Thoracic aorta (tissue), 2 donors: Measurements from ENCODE around the gene DUXB. TPM values are rescaled to one million over a fixed set of nuclear protein-coding genes. Genes with fewer than 3 reads are reported as not detected.

Source experiments
- ATAC-seq: fragments of 150-250 bp; one replicate; pipeline ENCODE4 v1.8.0; 2017; ENCODE audit warnings: low read depth; ENCODE audit not compliant: insufficient number of reproducible peaks, low FRiP score
- DNase-seq: peaks from one replicate; pipeline ENCODE4 v3.0.0-alpha.2; 2020; ENCODE audit warnings: low spot score
- H3K27ac ChIP-seq, 2 donors: fragments of 200-600 bp; sonication (generic); 1 replicate in 1 of 2; 2 replicates in 1 of 2; pipeline ENCODE4 v1.5.1; 2016; ENCODE audit warnings: mild to moderate bottlenecking in 2 of 2, moderate library complexity in 2 of 2
- H3K27me3 ChIP-seq: fragments of 200-600 bp; sonication (generic); replicated peaks from 2 replicates; pipeline ENCODE4 v1.6.0; 2016; ENCODE audit warnings: mild to moderate bottlenecking; ENCODE audit not compliant: insufficient read depth
- H3K36me3 ChIP-seq: fragments of 200-600 bp; sonication (generic); one replicate; pipeline ENCODE4 v1.5.1; 2016
- H3K4me1 ChIP-seq, 2 donors: fragments of 200-600 bp; sonication (generic); 1 replicate in 1 of 2; 2 replicates in 1 of 2; pipeline versions ENCODE4 v1.5.1 to v1.6.0; 2016; ENCODE audit warnings: low read depth in 2 of 2, mild to moderate bottlenecking in 1 of 2; ENCODE audit not compliant: control insufficient read depth in 1 of 2
- H3K4me3 ChIP-seq: fragments of 200-600 bp; sonication (generic); 2 replicates; pipeline ENCODE4 v1.5.1; 2016; ENCODE audit warnings: mild to moderate bottlenecking
- H3K9me3 ChIP-seq: fragments of 200-600 bp; sonication (generic); 2 replicates; pipeline ENCODE4 v1.5.1; 2016
- total RNA-seq, 2 donors: library from RNA; depleted of rRNA; stranded (reverse); fragments of >200 nt; gene quantifications; one replicate each; pipeline versions ENCODE4 v1.1.0 to v1.2.3, GENCODE V29; 2016
- TF ChIP-seq, protein P1 (sequence below): fragments of 200-600 bp; sonication (generic); IDR thresholded peaks from one replicate; pipeline ENCODE4 v1.5.1; 2019; ENCODE audit warnings: antibody characterized with exemption

DUXB gene
- total RNA-seq, 2 donors from 2014 or later = not detected

DNA sequence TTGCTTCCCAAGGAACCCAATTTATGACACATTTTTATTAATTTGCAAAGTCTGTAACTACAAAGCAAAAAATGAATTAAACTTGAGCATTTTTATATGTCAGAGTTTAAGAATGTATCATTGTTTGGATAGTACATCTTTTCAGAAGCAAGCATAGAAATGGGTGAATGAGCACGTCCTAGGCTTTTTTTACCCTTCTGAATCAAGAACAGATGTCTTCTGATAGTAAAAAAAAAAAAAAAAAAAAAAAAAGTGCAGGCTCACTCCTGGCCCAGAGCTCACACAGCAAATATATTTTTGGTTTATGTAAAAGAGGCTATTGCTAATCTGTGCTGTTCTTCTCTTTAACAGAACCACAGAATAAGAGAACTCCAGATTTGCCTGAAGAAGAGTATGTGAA is 47.3 kb downstream of the DUXB start:
- Histone ChIP-seq H3K36me3 (peaks cover 38% of the 10 kb centered on the region), H3K9me3 (no peaks in the 10 kb centered on the region), H3K4me3 (no peak overlapping the region), H3K4me1 (peaks cover 37 to 40% of the 10 kb centered on the region in 2 donors), H3K27me3 (no peaks in the 10 kb centered on the region), H3K27ac (no peak overlapping the region)
- ATAC-seq = no peak
- DNase-seq = no peak
- TF ChIP-seq, protein P1, sequence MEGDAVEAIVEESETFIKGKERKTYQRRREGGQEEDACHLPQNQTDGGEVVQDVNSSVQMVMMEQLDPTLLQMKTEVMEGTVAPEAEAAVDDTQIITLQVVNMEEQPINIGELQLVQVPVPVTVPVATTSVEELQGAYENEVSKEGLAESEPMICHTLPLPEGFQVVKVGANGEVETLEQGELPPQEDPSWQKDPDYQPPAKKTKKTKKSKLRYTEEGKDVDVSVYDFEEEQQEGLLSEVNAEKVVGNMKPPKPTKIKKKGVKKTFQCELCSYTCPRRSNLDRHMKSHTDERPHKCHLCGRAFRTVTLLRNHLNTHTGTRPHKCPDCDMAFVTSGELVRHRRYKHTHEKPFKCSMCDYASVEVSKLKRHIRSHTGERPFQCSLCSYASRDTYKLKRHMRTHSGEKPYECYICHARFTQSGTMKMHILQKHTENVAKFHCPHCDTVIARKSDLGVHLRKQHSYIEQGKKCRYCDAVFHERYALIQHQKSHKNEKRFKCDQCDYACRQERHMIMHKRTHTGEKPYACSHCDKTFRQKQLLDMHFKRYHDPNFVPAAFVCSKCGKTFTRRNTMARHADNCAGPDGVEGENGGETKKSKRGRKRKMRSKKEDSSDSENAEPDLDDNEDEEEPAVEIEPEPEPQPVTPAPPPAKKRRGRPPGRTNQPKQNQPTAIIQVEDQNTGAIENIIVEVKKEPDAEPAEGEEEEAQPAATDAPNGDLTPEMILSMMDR = no peak

DNA sequence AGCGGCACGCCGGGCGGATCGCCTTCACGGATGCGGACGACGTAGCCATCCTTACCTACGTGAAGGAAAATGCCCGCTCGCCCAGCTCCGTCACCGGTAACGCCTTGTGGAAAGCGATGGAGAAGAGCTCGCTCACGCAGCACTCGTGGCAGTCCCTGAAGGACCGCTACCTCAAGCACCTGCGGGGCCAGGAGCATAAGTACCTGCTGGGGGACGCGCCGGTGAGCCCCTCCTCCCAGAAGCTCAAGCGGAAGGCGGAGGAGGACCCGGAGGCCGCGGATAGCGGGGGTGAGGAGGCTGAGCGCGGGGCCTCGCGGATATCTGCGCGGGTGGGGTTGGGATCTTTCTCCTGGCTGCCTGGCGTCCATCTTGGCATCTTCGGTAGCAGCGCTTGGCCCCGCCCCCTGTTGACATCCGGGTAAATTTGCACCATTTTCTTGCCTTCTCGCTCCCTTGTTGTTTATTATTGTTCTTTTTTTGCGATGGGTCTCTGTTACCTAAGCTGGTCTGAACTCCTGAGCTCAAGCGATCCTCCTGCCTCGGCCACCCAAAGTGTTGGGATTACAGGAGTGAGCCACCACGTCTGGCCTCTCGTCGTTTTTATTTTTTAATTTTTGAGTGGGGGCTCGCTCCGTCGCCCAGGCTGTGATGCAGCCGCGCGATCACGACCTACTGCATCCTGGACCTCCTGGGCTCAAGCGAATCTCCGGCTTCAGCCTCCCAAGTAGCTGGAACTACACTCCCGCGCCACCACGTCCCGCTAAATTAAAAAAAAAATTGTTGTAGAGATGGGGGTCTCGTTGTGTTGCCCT is 52.8 kb downstream of the DUXB start:
- peaks cover 3% of the 10 kb centered on the region for H3K36me3 ChIP-seq
- peak overlapping the region; percentile 98 for H3K27ac ChIP-seq
- peaks cover 38 to 56% of the 10 kb centered on the region in 2 donors for H3K4me1 ChIP-seq

DNA sequence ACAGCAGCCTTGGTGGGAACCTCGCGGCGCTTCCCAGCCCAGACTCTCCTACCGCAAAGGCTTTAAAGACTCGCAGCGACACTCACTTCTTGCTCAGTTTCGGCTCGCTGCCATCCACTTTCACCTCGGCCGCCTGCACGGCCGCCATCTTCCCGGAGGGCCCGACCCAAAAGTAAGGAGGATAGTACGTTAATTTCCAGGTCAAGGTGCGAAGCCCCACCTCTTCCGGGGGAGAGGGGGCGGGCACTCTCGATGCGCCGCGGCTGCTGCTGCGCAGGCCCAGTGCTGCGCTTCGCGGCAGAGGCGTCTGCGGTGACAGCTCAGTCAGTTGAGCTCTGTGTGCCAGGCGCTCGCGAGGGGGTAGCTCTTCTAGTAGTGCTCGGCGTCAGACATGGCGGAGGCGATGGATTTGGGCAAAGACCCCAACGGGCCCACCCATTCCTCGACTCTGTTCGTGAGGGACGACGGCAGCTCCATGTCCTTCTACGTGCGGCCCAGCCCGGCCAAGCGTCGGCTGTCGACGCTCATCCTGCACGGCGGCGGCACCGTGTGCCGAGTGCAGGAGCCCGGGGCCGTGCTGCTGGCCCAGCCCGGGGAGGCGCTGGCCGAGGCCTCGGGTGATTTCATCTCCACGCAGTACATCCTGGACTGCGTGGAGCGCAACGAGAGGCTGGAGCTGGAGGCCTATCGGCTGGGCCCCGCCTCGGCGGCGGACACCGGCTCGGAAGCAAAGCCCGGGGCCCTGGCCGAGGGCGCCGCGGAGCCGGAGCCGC is 53.6 kb downstream of the DUXB start, which contains the start of the genes KARS1 and TERF2IP:
KARS1 (minus strand) TSS at position 174 of the 773 bp plus-strand sequence; CDS start at position 148, 26 bp downstream.
TERF2IP (plus strand) TSS at position 282 of the 773 bp plus-strand sequence; CDS start at position 392, 110 bp downstream.
- DNase-seq (peak; percentile 66), ATAC-seq (peak; percentile 82)
- Histone ChIP-seq H3K27me3 (no peaks in the 10 kb centered on the region), H3K36me3 (peaks cover 4% of the 10 kb centered on the region), H3K4me1 (peaks cover 31 to 48% of the 10 kb centered on the region in 2 donors), H3K27ac (peak within 1 kb of the TSS; percentile 98), H3K4me3 (peak within 1 kb of the TSS; percentile 91), H3K9me3 (no peaks in the 10 kb centered on the region)
- TF ChIP-seq, protein P1 = no peak

More for the DNA sequence above, 52.8 kb downstream of the DUXB start:
- ATAC-seq (no peak), DNase-seq (peak; percentile 53)
- TF ChIP-seq, protein P1 = no peak
- no peaks in the 10 kb centered on the region for H3K9me3 ChIP-seq
- peak overlapping the region; percentile 91 for H3K4me3 ChIP-seq
- H3K27me3 ChIP-seq = no peaks in the 10 kb centered on the region

DNA sequence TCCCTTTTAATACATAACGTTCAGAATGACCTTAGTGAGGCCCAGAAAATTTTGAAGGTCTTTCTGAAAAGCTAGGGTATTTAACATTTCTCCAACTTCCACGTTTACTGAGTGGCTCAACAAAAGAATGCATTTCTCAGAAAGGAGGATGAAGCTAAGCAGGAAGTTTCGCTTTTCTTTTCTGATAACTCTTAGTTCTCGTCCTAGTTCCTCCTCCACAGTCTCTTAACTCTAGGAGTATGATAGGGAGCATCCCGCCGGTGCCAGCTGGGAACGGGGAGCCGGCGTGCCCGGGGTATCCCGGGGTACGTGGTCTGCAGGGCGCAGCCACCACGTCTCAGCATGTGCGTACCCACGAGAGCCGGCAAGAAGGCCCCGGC is 54.2 kb downstream of the DUXB start:
- H3K27me3 ChIP-seq = no peaks in the 10 kb centered on the region
- peaks cover 25 to 44% of the 10 kb centered on the region in 2 donors for H3K4me1 ChIP-seq
- H3K4me3 ChIP-seq = peak overlapping the region; percentile 91
- H3K9me3 ChIP-seq = no peaks in the 10 kb centered on the region
- peak overlapping the region; percentile 98 for H3K27ac ChIP-seq
- DNase-seq = no peak
- TF ChIP-seq, protein P1 = no peak
- no peak for ATAC-seq
- peaks cover 4% of the 10 kb centered on the region for H3K36me3 ChIP-seq
